Measurements from ENCODE around the gene RFX2.

The RFX2 gene

GRCh38 chr19:5960005-5961001 is 150.0 kb downstream of the RFX2 start:
- Histone ChIP-seq H3K4me3 (replicated peaks; ENCODE audit: insufficient read depth, low read length) (no peak overlapping the region), H3K27me3 (ENCODE audit: insufficient read depth, poor library complexity, severe bottlenecking) (no peaks in the 10 kb centered on the region), H3K27ac (replicated peaks) (no peak overlapping the region)
- DNase-seq (ENCODE audit: low read depth in 1 of 2, low spot score in 1 of 2): no peak
- TF ChIP-seq, protein P1, sequence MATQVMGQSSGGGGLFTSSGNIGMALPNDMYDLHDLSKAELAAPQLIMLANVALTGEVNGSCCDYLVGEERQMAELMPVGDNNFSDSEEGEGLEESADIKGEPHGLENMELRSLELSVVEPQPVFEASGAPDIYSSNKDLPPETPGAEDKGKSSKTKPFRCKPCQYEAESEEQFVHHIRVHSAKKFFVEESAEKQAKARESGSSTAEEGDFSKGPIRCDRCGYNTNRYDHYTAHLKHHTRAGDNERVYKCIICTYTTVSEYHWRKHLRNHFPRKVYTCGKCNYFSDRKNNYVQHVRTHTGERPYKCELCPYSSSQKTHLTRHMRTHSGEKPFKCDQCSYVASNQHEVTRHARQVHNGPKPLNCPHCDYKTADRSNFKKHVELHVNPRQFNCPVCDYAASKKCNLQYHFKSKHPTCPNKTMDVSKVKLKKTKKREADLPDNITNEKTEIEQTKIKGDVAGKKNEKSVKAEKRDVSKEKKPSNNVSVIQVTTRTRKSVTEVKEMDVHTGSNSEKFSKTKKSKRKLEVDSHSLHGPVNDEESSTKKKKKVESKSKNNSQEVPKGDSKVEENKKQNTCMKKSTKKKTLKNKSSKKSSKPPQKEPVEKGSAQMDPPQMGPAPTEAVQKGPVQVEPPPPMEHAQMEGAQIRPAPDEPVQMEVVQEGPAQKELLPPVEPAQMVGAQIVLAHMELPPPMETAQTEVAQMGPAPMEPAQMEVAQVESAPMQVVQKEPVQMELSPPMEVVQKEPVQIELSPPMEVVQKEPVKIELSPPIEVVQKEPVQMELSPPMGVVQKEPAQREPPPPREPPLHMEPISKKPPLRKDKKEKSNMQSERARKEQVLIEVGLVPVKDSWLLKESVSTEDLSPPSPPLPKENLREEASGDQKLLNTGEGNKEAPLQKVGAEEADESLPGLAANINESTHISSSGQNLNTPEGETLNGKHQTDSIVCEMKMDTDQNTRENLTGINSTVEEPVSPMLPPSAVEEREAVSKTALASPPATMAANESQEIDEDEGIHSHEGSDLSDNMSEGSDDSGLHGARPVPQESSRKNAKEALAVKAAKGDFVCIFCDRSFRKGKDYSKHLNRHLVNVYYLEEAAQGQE (IDR thresholded peaks at IDR 0.05; ENCODE audit: insufficient replicate concordance, low read depth): no peak
- TF ChIP-seq CTCF (IDR thresholded peaks at IDR 0.05; ENCODE audit: insufficient read depth, low read length): no peak
- no peak for TF ChIP-seq POLR2AphosphoS5 (IDR thresholded peaks at IDR 0.05; ENCODE audit: low read depth)
- no peak for TF ChIP-seq SPI1 (IDR thresholded peaks at IDR 0.05; ENCODE audit: borderline replicate concordance, low read depth)
- TF ChIP-seq GABPA (IDR thresholded peaks at IDR 0.05; ENCODE audit: low read depth): no peak

- H3K27ac ChIP-seq (replicated peaks): no peak overlapping the region
- DNase-seq (ENCODE audit: low read depth in 1 of 2, low spot score in 1 of 2): no peak
- no peak overlapping the region for H3K4me3 ChIP-seq (replicated peaks; ENCODE audit: insufficient read depth, low read length)
- no peaks in the 10 kb centered on the region for H3K27me3 ChIP-seq (ENCODE audit: insufficient read depth, poor library complexity, severe bottlenecking)
- TF ChIP-seq CTCF (IDR thresholded peaks at IDR 0.05; ENCODE audit: insufficient read depth, low read length) (no peak), GABPA (IDR thresholded peaks at IDR 0.05; ENCODE audit: low read depth) (no peak), SPI1 (IDR thresholded peaks at IDR 0.05; ENCODE audit: borderline replicate concordance, low read depth) (no peak), POLR2AphosphoS5 (IDR thresholded peaks at IDR 0.05; ENCODE audit: low read depth) (no peak)
- TF ChIP-seq, protein P1 (IDR thresholded peaks at IDR 0.05; ENCODE audit: insufficient replicate concordance, low read depth): no peak
Observed at GRCh38 chr19:5959260-5960004, 150.9 kb downstream of the RFX2 start.

GRCh38 chr19:5958851-5959122 is 151.5 kb downstream of the RFX2 start:
- TF ChIP-seq CTCF (IDR thresholded peaks at IDR 0.05; ENCODE audit: insufficient read depth, low read length) (no peak), POLR2AphosphoS5 (IDR thresholded peaks at IDR 0.05; ENCODE audit: low read depth) (no peak), GABPA (IDR thresholded peaks at IDR 0.05; ENCODE audit: low read depth) (no peak), SPI1 (IDR thresholded peaks at IDR 0.05; ENCODE audit: borderline replicate concordance, low read depth) (no peak)
- TF ChIP-seq, protein P1 (IDR thresholded peaks at IDR 0.05; ENCODE audit: insufficient replicate concordance, low read depth): no peak
- no peak overlapping the region for H3K27ac ChIP-seq (replicated peaks)
- H3K4me3 ChIP-seq (replicated peaks; ENCODE audit: insufficient read depth, low read length): no peak overlapping the region
- no peaks in the 10 kb centered on the region for H3K27me3 ChIP-seq (ENCODE audit: insufficient read depth, poor library complexity, severe bottlenecking)
- no peak for DNase-seq (ENCODE audit: low read depth in 1 of 2, low spot score in 1 of 2)
